CD1c-positive myeloid dendritic cell (primary cell): ENCODE data around the gene CMTM4.
"Not testable (repeated sequence)": the region's sequence is repeated elsewhere in the genome, so short reads cannot be mapped to it uniquely, and the experiment has no call there.

Source experiments
- DNase-seq: peaks from one replicate; pipeline ENCODE4 v3.0.0-alpha.2; 2016; ENCODE audit errors: extremely low spot score

Gene CMTM4

DNA sequence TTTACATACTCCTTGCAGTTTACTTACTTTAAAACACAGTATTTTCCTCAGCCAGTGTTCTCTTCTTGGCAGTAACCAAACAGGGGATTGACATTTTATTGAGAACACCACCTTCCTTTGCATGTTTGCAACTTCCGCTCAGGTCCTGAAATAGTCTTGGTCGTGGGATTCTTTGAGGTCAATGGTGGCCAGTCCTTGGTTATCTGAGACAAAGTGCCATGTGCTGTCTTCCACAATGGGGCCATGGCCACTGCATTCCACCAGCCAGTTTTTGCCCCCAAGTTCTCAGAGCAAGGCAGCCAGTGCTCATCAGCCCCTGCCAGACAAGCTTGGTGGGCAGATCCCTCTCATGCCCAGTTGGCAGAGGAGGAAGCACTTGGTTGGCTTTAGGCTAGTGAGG is 22.9 kb downstream of the CMTM4 start:
- no peak for DNase-seq

DNA sequence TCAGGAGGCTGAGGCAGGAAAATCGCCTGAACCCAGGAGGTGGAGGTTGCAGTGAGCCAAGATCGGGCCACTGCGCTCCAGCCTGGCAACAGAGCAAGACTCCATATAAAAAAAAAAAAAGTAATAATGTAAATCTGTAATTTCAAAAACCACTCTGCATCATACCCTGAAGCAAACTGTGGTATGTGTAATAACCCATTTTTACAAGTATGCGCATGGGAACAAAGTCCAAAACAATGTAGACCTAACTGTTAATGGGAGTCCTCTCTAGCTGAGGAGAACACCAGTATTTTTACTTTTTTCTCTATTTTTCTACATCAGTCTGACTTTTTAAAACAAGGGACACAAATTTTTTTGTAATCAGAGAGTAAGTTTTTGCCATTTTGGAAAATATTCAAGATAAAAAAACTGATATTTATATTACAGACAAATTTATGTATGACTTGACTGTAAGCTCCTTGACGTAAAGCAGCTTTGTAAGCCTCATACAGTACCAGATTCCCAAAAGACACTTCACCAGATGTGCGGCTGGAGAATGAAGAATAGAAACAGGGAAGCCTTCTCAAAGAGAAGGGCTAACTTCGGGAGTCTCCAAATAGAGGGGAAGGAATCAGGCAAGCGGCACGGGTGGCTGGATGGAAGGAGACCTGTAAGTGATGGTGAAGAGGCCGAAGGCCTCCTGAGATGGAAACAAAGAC is 25.7 kb downstream of the CMTM4 start:
- no peak for DNase-seq

DNA sequence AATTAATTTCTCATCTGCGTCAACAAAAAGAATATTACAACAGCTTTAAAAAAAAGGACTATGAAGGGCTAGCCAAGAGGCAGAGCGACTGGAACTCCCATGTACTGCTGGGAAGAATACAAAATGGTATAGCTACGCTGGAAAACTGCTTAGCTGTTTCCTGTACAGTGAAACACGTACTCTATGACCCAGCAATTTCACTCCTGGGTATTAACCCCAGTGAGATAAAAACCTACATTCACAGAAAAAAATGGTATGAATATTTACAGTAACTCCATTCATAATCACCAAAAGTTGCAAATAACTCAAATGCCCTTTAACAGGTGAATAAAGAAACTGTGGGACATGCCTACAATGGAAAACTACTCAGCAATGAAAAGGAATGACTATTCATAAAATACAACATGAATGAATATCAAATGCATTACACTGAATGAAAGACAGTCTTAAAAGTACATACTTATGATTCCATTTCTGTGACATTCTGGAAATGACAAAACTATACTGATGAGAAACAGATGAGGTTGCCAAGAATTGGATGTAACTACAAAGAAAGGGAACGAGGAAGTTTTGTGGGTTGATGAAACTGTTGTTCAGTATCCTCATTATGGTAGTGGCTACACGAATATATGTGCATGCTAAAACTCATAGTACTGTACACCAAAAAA is 27.6 kb downstream of the CMTM4 start:
- no peak for DNase-seq

DNA sequence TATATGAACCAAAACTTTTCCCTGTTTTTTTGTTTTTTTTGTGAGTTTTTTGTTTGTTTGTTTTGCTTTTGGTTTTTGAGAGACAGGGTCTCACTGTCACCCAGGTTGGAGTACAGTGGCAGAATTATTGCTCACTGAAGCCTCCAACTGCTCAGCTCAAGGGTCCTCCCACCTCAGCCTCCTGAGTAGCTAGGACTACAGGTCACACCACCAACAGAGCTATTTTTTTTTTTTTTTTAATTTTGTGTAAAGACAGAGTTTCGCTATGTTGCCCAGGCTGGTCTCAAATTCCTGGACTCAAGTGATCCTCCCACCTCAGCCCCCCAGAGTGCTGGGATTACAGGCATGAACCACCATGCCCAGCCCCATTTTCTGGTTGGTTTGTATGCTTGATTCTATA is 28.6 kb downstream of the CMTM4 start:
- DNase-seq = no peak

DNA sequence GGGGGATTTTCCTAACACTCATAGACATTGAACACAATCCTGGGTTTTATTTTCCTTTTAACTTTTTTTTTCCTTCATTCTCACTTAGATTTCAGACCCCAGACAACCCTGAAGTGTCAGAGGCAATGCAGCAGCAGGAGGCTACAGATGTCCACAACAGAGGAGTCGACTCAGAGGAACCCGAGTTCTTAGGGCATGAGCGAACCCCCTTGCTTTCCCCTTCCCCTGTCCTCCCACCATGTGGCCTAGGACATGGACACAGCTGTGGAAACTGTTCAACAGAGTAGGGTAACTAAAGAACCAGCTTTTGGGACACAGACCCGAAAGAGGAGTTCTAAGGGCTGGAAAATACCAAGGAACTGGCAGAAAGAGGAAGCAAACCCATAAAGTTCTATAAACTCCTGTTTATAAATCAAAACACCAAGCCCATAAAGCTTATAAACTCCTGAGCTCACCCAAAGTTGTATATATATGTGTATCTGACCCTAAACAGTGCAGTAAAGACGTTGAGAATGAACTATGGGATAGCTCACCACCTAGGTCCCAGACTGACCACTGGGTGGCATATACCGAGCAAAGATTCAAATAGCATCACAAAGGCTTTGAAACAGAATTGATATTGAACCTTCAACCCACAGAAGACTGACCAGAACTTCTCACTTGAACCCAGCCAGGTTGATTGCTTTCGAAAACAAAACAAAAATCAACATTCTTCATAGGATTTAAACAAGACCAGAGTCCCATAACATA is 33.9 kb downstream of the CMTM4 start:
- no peak for DNase-seq

DNA sequence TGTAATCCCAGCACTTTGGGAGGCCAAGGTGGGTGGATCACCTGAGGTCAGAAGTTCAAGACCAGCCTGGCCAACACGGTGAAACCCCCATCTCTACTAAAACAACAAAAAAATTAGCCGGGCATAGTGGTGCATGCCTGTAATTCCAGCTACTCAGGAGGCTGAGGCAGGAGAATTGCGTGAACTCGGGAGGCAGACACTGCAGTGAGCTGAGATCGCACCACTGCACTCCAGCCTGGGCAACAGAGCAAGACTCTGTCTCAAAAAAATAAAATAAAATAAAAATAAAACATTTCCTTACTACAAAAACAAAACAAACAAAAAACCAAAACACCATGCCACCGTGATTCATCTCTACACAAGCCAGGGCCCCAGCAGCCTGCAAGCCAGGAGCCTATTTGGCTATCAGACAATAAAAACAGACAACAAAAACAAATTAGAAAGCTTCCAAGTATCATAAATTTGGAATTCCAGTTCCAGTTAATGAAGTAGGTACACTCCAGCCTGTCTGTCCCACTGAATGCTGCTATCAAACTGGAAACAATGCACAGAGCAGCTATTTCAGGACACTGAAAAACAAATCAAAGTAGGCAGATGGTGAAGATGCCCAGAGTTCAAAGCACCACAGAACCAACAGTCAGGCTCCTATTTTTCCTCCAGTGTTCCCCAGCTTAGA is 34.7 kb downstream of the CMTM4 start:
- DNase-seq = not testable (repeated sequence)

DNA sequence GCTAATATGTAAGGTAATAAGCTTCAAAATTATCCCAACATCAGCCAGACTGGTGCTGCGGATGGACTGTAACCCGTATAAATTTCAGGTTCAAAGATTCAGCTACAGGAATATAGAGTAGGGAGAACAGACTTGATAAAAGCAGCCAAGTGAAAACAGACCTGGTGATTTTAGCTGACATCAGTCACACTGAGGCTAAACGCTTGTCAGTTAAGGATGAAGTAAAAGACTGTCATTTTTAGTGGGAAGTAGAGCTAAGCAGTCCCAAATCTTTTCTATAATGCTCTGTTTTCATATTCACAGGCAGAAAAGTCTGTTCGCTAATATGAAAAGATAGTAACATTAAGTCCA is 35.4 kb downstream of the CMTM4 start:
- no peak for DNase-seq

DNA sequence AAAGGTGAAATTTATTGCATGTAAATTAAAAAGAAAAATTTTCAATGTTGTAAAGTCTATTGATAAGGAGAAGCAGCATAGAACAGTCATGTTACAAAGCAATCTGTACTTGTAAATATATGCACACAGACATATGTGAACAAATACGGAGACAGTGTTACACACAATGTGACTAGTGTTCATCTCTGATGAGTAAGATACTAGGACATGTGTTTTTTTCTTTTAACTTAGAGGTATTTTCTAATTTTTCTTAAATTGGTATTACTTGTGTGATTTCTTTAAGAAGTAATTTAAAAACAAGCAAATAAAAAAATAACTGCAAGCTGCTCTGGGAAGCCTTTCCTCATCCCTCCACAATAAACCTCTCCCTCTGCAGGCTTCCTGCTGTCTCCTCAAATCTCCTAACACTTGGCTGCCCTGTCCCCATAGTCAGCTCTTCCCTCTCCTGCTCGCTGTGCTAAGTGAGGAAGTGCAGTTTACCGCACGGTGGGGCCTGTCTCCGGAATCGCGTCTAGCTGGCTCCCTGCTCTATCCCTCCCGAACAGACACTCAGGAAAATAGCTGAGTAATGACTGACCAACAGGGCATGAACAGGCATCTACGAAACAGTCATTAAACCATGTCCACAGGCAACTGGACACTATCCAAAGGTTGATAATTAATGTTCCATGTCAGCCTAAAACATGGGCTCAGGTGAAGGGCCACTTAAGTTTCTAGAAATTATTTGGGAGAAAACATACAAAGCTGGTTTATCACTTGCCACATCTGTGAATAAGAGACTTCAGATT is 35.9 kb downstream of the CMTM4 start:
- peak; percentile 45 for DNase-seq

DNA sequence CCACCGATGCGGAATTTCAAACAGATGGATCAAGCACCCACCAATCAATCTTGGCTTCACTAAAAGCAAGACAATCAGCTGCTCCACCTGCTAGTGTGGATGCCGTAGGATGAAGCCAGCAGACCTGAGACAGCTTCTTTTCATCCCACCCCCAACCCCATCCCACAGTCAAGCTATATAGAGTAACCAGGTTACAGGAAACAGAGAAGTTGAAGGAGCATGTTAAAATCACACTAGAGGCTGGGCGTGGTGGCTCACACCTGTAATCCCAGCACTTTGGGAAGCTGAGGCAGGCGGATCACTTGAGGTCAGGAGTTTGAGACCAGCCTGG is 37.7 kb downstream of the CMTM4 start:
- no peak for DNase-seq

DNA sequence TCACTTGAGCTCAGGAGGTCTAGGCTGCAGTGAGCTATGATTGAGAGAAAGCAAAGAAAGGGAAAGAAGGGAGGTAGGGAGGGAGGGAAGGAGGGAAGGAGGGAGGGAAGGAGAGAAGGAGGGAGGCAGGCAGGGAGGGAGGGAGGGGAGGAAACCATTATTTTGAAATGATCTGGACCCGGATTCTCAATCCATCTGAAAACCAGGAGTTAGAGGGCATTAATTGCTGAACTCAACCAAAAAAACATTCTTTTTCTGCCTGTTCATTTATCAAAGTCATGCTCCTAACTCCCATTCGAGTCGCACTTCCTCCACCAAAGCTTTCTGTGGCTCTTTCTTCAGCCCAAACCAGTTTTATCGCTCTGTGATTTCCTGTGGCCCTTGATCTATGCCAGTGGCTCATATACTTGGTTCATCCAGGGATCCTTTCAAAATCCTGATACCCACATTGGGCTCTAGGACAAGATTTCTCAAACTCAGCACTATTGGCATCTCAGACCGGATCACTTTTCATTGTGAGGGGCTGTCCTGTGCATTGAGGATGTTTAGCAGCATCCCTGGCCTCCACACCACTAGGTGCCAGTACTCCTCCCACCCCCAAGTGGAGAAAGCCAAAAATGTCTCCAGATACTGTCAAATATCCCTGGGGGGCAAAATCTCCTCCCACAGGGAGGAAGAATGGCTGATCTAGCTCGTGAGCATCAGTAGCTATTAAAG is 38.2 kb downstream of the CMTM4 start:
- DNase-seq = no peak

DNA sequence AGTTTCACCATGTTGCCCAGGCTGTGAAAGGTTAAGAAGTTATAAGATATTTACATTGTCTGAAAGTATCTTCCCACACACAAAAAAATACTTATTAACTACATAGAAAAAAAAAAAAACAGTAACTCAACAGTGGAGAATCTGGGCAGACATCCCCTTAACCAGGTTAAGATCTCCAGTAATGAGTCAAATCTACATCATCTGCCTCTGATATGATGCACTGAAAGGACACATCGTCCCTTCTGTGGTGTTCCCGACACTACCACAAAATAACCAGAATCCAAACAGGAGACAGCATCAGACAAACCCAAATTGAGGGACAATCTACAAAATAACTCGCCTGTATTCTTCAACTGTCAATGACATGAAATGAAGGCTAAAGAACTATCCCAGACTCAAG is 40.0 kb downstream of the CMTM4 start:
- DNase-seq = no peak

DNA sequence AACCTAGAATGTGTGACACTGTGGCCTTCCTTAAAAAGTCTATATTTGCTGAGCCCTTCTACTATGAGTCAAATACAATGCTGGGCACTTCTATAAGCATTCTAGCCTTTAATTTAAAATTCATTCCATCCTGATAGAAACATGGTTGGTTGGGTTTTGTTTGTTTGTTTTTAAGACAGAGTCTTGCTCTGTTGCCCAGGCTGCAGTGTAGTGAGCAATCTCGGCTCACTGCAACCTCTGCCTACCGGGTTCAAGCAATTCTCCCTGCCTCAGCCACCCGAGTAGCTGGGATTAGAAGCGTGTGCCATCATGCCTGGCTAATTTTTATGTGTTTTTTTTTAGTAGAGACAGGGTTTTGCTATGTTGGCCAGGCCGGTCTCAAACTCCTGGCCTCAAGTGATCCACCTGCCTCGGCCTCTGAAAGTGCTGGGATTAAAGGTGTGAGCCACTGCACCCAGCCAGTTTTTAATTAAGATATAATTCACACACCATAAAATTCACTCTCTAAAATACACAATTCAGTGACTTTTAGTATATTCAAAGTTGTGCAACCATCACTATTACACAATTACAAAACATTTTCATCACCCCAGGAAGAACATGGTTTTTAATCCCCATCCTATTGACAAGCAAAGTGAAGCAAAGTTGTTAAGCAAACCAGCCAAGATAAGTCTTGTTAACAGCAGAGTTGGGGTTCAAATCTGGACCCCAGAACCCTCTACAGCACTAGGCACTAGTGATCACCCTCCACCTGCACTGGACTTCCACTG is 42.8 kb downstream of the CMTM4 start:
- DNase-seq = no peak

DNA sequence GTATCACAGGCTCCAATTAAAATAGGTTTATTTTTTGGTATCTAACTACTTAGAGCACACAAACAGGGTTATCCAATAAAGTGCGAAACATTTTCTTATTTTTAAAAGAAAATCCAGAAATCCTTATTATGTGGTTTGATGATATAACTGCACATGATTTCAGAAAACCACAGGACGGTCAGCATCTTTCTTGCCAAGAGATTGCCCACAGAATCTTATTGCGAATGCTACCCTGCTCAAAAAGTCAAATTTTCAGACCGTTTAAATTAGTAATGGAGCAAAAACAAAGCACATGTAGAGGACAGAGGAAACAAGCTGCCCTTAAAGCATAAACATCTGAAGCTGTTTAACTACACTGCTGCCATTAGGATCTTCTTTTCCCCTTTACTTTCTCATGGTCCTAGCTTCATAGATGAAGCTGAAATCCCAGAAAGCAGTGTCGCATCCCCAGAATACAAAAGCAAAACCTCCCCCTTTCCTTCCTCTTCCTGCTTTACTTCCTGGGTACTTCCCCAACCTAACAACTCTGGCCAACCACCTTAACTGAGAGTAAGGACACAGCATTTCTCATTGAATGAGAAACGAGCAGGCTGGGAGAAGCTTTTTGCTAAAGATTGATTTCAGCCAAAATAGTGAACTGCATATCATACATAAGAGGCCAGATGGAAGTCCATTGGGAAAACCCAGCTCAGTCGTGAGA is 43.7 kb downstream of the CMTM4 start:
- no peak for DNase-seq

DNA sequence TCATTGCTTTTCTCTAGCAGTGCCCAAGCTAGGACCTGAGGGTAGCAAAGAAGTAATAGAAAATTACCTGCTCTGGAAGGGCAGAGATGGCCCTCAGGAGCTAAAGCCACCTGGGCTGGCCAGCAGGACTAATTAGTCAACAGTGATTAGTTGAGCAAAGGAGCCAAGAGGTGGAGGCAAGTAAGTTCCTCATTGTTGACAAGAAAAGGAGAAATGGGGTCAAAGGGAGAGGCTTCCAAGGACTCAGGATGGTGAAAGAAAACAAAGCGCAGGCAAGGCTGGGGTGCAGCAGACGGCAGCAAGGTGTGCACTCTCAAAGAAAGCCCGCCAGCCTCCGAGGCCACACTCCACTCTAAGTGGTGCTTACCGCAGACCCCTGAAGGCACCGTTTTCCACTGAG is 44.6 kb downstream of the CMTM4 start:
- DNase-seq = peak; percentile 38

DNA sequence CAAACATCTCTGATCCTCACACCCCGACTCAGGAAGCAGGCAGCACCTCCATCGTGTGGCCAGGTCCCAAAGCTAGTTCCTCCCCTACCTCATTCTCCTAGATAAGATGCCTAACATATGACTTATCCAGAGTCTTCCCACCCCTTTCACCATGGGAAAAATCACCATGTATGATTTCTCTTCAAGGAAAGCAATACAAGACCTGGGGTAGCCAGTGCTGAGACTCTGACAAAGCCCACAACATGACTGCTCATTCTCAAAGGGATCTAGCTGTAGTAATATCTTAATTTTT is 45.1 kb downstream of the CMTM4 start:
- DNase-seq = no peak

DNA sequence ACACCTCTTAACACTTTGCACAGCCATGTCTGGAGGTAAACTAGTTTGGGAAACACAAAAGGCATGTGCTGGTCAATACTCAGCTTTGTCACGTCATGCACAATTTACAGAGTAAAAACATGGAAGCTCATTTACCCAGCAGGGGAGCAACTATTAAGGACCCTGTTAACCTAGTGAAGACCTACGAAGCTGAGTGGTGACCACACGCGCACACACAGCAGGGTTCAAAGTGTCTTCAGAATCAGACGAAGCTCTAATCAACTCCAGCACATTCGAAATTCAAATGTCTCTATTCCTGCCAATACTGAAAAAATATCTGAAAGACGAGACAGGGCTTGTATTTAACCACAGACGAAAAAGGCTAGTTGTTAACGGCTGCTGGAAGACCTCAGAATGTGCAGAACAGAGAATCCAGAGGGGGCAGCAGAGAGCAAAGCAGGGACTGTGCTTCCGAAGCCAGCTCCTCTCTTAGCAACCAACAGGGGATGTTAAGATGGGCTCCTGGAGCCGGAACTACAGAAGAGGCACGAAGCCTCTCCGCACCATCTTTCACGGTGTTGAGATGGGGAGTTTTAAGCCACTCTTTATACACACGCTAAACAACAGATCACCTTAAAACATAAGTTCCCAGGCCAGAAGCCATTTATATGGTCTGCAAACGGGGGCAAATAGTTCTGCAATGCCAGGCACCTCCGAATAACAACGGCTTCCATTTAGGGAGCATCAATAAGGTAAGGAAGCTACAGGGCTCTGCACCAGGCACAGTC is 45.7 kb downstream of the CMTM4 start:
- DNase-seq = peak; percentile 83

DNA sequence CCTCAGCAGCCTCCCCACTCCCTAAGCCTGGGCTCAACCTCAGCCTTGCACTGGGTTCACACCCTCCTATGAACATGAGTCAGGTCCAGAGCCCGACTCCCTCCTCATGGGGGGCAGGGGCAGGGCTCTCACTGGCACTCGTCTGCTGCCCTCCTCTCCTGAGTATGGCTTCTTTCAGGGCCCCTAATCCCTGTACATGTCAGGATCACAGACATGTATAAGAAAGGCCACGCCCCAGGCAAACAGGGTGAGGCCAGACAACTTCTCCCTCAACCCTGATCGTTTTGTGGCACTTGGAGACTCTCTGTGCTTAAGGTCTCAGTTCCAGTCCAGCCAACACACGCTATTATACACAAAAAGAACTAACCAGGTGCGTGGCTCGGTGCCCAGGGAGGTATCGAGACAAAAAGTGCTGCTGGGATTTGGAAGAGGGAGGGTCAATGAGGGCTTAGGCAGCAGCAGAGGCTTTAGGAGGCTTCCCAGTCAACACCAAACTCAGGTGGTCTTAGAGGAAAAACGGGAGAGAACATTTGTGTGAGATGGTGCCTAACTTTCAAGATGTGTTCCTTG is 46.8 kb downstream of the CMTM4 start:
- DNase-seq = no peak

DNA sequence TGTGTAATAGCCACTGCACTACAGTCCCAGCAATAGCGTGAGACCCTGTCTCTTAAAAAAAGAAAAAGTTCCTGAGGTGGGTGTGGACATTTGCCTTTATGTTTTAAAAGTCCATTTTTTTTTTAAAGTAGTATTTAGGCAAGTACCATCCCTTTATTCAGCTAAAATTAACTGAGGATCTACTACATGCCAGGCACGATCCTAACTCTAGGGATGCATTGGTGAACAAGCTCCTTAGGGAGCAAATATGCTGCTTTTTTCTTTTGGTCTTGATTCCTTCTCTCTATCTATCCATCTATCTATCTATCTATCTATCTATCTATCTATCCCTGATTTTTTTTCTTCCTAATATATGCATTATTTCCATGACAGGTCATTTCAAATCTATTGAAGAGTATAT is 47.4 kb downstream of the CMTM4 start:
- no peak for DNase-seq

DNA sequence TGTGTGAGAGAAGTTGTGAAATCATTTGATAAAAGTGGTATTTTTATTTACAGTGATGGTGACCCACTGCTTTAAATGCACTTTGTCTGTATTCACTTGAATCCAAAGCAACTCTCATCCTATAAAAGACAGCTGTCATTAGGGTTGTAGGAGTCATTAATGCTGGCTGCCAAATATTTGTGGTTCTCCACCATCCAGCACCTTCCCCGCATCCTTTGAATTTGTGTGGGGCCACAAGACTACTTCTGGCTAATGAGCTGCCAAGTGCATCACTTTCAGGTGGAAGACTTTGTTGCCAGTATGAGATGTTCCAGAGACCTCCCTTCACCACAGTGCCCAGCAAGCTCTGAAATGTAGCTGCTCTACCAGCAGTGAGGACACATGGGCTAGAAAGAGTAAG is 48.7 kb downstream of the CMTM4 start:
- DNase-seq = no peak
